Mesendoderm (in vitro differentiated cells): ENCODE results near the gene ARMC2.

Source experiments
- DNase-seq: peaks from one replicate; pipeline ENCODE4 v3.0.0; 2013
- H2AK5ac ChIP-seq: 2 replicates; pipeline ENCODE4 v1.6.1; 2013; ENCODE audit warnings: low read length, inconsistent platforms
- H2BK120ac ChIP-seq: 2 replicates; pipeline ENCODE4 v1.6.1; 2013; ENCODE audit warnings: low read depth, mild to moderate bottlenecking, low read length, moderate library complexity, mixed read lengths
- H2BK15ac ChIP-seq: replicated peaks from 2 replicates; pipeline ENCODE4 v1.6.1; 2013; ENCODE audit warnings: low read depth, mild to moderate bottlenecking, moderate library complexity
- H2BK5ac ChIP-seq: 2 replicates; pipeline ENCODE4 v1.6.1; 2013; ENCODE audit warnings: low read length, inconsistent platforms
- H3K18ac ChIP-seq: 2 replicates; pipeline ENCODE4 v1.6.1; 2013; ENCODE audit warnings: mild to moderate bottlenecking, low read length, mixed read lengths
- H3K23ac ChIP-seq: one replicate; pipeline ENCODE4 v1.6.1; 2013; ENCODE audit warnings: low read length
- H3K27ac ChIP-seq: 2 replicates; pipeline ENCODE4 v1.5.1; 2013; ENCODE audit warnings: low read depth, mild to moderate bottlenecking, inconsistent platforms, low read length, moderate library complexity
- H3K27me3 ChIP-seq: 2 replicates; pipeline ENCODE4 v1.6.1; 2013; ENCODE audit warnings: low read length, control low read depth, mild to moderate bottlenecking, inconsistent platforms; ENCODE audit not compliant: insufficient read depth, poor library complexity
- H3K36me3 ChIP-seq: 2 replicates; pipeline ENCODE4 v1.6.1; 2013; ENCODE audit warnings: low read length, inconsistent platforms; ENCODE audit not compliant: control insufficient read depth, insufficient read depth
- H3K4ac ChIP-seq: one replicate; pipeline ENCODE4 v1.6.1; 2013; ENCODE audit warnings: low read depth, mild to moderate bottlenecking, low read length, moderate library complexity
- H3K4me1 ChIP-seq: 2 replicates; pipeline ENCODE4 v1.6.1; 2013; ENCODE audit warnings: low read depth, low read length, inconsistent platforms; ENCODE audit not compliant: control insufficient read depth
- H3K4me2 ChIP-seq: 2 replicates; pipeline ENCODE4 v1.6.1; 2013; ENCODE audit warnings: low read length
- H3K4me3 ChIP-seq: 2 replicates; pipeline ENCODE4 v1.5.1; 2013; ENCODE audit warnings: mild to moderate bottlenecking, low read length
- H3K56ac ChIP-seq: one replicate; pipeline ENCODE4 v1.6.1; 2013; ENCODE audit warnings: low read length
- H3K79me1 ChIP-seq: 2 replicates; pipeline ENCODE4 v1.6.1; 2013; ENCODE audit warnings: low read length, inconsistent platforms
- H3K79me2 ChIP-seq: 2 replicates; pipeline ENCODE4 v1.6.1; 2013; ENCODE audit warnings: mild to moderate bottlenecking, low read length; ENCODE audit not compliant: control insufficient read depth, insufficient read depth
- H3K9ac ChIP-seq: 2 replicates; pipeline ENCODE4 v1.6.1; 2013; ENCODE audit warnings: low read length, inconsistent platforms
- H4K5ac ChIP-seq: one replicate; pipeline ENCODE4 v1.6.1; 2013; ENCODE audit warnings: low read length
- H4K8ac ChIP-seq: one replicate; pipeline ENCODE4 v1.6.1; 2013; ENCODE audit warnings: low read depth, mild to moderate bottlenecking, control low read depth, low read length, moderate library complexity
- WGBS: extraction: QIAGEN DNeasy Blood & Tissue Kit; methylation state at CpG from one replicate; pipeline ENCODE4 v1.1.7; 2013; ENCODE audit warnings: low lambda C conversion rate, missing lambda C conversion rate; ENCODE audit not compliant: insufficient coverage; ENCODE audit errors: extremely low coverage; 5-methylcytosine and 5-hydroxymethylcytosine counted together

ARMC2 gene

GRCh38 chr6:108836061-108836460, 12.2 kb upstream of the ARMC2 start:
- DNase-seq = no peak
- no peak overlapping the region for H4K8ac ChIP-seq
- no CpG with 5 or more reads among the region's 3 CpGs for WGBS
- no peak overlapping the region for H2BK5ac ChIP-seq
- H3K4ac ChIP-seq = no peak overlapping the region
- no peak overlapping the region for H3K23ac ChIP-seq
- no peak overlapping the region for H2BK120ac ChIP-seq
- H4K5ac ChIP-seq = no peak overlapping the region
- no peak overlapping the region for H3K4me3 ChIP-seq
- H3K18ac ChIP-seq = no peak overlapping the region
- H2AK5ac ChIP-seq = no peak overlapping the region
- no peaks in the 10 kb centered on the region for H3K79me2 ChIP-seq
- no peaks in the 10 kb centered on the region for H3K79me1 ChIP-seq
- no peak overlapping the region for H3K9ac ChIP-seq
- H3K4me2 ChIP-seq = no peak overlapping the region
- H3K56ac ChIP-seq = no peak overlapping the region
- no peak overlapping the region for H2BK15ac ChIP-seq
- H3K4me1 ChIP-seq = peaks cover 3% of the 10 kb centered on the region
- H3K36me3 ChIP-seq = no peaks in the 10 kb centered on the region
- H3K27me3 ChIP-seq = no peaks in the 10 kb centered on the region
- H3K27ac ChIP-seq = no peak overlapping the region

DNA sequence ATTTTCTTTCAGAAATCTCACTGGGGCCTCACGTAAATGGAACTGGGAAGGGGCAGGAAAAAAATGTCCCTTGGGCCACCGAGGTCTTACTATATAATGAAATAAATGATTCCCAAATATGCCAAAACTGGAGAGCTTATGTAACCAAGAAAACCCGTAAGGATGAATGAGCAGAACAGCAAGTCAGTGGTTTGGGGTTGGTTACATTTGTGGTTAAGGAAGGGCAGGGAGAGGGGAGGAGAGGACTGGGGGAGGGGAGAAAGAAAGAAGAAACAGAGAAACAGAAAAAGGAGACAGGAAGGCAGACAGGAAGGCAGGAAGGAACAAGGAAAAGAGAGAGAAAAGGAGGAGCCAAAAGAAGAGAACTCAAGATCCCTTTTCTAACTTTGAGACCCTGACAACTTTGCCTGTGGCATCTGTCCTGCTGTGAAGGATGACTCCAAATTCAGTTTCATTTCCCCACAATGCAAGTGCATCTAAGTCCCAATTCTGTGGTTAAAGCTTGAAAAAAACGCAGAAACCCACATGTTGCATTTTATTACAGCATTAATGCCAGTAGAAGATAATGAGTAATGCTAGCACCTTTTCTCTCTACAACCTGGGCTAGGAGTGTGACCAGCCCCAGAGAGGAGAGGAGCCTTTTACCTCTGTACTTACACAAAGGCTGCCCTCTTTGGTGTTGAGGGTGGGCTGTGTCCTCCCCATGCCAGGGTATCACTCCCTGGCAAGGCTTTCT, 10.8 kb upstream of the ARMC2 start:
- Histone ChIP-seq H3K27me3 (no peaks in the 10 kb centered on the region), H3K79me1 (no peaks in the 10 kb centered on the region), H3K79me2 (no peaks in the 10 kb centered on the region), H2AK5ac (no peak overlapping the region), H2BK120ac (no peak overlapping the region), H3K4me1 (peaks cover 3% of the 10 kb centered on the region), H4K5ac (peak overlapping the region; percentile 26), H3K18ac (no peak overlapping the region), H3K23ac (no peak overlapping the region), H3K56ac (no peak overlapping the region), H3K36me3 (no peaks in the 10 kb centered on the region), H3K4ac (no peak overlapping the region), H3K4me2 (no peak overlapping the region), H4K8ac (no peak overlapping the region), H3K4me3 (no peak overlapping the region), H3K27ac (no peak overlapping the region), H2BK5ac (no peak overlapping the region), H3K9ac (no peak overlapping the region), H2BK15ac (no peak overlapping the region)
- no peak for DNase-seq
- WGBS = no CpG with 5 or more reads among the region's 4 CpGs

GRCh38 chr6:108838101-108838717, 10.0 kb upstream of the ARMC2 start:
- Histone ChIP-seq H2BK5ac (no peak overlapping the region), H4K8ac (no peak overlapping the region), H3K36me3 (no peaks in the 10 kb centered on the region), H3K79me1 (no peaks in the 10 kb centered on the region), H3K4me1 (peaks cover 3% of the 10 kb centered on the region), H3K23ac (no peak overlapping the region), H3K27me3 (no peaks in the 10 kb centered on the region), H2BK120ac (no peak overlapping the region), H3K79me2 (no peaks in the 10 kb centered on the region), H4K5ac (no peak overlapping the region), H2BK15ac (no peak overlapping the region), H2AK5ac (no peak overlapping the region), H3K56ac (peak overlapping the region; percentile 75), H3K18ac (no peak overlapping the region), H3K27ac (no peak overlapping the region), H3K9ac (peak overlapping the region; percentile 18), H3K4me2 (peak overlapping the region; percentile 64), H3K4me3 (no peak overlapping the region), H3K4ac (no peak overlapping the region)
- WGBS = no CpG with 5 or more reads among the region's 24 CpGs
- peak; percentile 91 for DNase-seq

GRCh38 chr6:108839083-108839642, 9.1 kb upstream of the ARMC2 start:
- no peak overlapping the region for H2AK5ac ChIP-seq
- H3K4me3 ChIP-seq = no peak overlapping the region
- H4K5ac ChIP-seq = no peak overlapping the region
- no peak overlapping the region for H3K56ac ChIP-seq
- DNase-seq = peak; percentile 31
- H2BK15ac ChIP-seq = no peak overlapping the region
- H4K8ac ChIP-seq = no peak overlapping the region
- no peak overlapping the region for H2BK120ac ChIP-seq
- no CpG with 5 or more reads among the region's 9 CpGs for WGBS
- no peak overlapping the region for H3K18ac ChIP-seq
- no peak overlapping the region for H3K9ac ChIP-seq
- H3K79me1 ChIP-seq = no peaks in the 10 kb centered on the region
- H3K79me2 ChIP-seq = no peaks in the 10 kb centered on the region
- no peak overlapping the region for H3K4me2 ChIP-seq
- no peak overlapping the region for H3K23ac ChIP-seq
- H2BK5ac ChIP-seq = no peak overlapping the region
- peaks cover 3% of the 10 kb centered on the region for H3K4me1 ChIP-seq
- no peaks in the 10 kb centered on the region for H3K27me3 ChIP-seq
- no peaks in the 10 kb centered on the region for H3K36me3 ChIP-seq
- no peak overlapping the region for H3K4ac ChIP-seq
- no peak overlapping the region for H3K27ac ChIP-seq

DNA sequence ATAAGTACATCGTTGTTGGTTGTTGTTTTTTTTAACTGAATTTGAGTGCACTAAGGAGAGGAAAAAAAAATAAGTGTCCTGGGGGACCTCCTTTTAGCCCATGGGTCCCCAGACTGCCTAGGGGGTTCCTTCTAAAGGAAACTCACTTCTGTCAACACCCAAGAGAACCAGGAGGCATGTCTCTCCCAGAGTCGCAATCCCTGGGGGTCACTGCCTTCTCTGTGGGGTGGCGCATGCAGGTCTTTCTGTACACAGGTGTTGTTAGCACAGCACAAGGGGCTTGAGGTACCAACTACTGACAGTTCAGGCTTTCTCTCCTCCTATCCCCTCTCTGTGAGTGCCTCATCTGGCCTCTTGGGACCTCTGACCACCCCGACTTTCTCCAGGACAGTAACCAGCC, 7.3 kb upstream of the ARMC2 start:
- Histone ChIP-seq H2BK120ac (no peak overlapping the region), H3K4me3 (no peak overlapping the region), H2BK5ac (no peak overlapping the region), H4K5ac (no peak overlapping the region), H3K4me1 (peaks cover 3% of the 10 kb centered on the region), H2BK15ac (no peak overlapping the region), H3K27me3 (no peaks in the 10 kb centered on the region), H3K23ac (no peak overlapping the region), H3K18ac (no peak overlapping the region), H4K8ac (no peak overlapping the region), H3K79me1 (no peaks in the 10 kb centered on the region), H3K4ac (no peak overlapping the region), H3K27ac (no peak overlapping the region), H3K79me2 (no peaks in the 10 kb centered on the region), H3K9ac (no peak overlapping the region), H3K56ac (no peak overlapping the region), H3K36me3 (no peaks in the 10 kb centered on the region), H2AK5ac (no peak overlapping the region), H3K4me2 (no peak overlapping the region)
- no CpG with 5 or more reads among the region's 4 CpGs for WGBS
- no peak for DNase-seq
